Measurements from ENCODE around the gene NRN1L. TPM values are rescaled to one million over a fixed set of nuclear protein-coding genes. Genes with fewer than 3 reads are reported as not detected.

The NRN1L gene
- total and polyA plus RNA-seq, 12 donors: 0.72 to 28.2 (median 1.3) TPM; not detected in 2

DNA sequence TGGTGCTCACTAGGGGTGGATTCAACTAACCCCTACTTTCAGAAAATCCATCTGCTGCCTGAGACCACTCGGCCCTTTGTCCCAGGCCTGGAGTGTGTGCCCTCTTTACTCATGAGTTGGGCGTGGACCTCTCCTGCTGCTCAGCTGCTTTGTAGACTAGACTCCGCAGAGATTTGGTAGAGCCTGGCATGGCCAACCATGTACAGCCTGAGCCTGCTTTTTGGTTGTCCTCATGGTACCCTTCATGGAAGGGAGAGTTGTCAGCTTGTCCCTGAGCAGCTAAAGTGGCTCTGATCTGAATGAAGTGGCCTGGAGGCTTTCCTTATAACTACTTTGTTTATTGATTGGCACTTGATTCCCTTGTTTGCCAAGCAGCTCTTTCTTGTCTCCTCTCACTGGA lies 10.3 kb upstream of the NRN1L start:
- no peak for DNase-seq
- no peak overlapping the region for H3K27ac ChIP-seq
- H3K4me1 ChIP-seq (replicated peaks in 1 of 2): peaks cover 10 to 18% of the 10 kb centered on the region in 2 donors
- H3K4me3 ChIP-seq: peak overlapping the region in 1 of 4 donors; percentile 97
- H3K36me3 ChIP-seq (replicated peaks in 1 of 2): peaks cover 0 to 48% of the 10 kb centered on the region in 2 donors
- H3K9me3 ChIP-seq (replicated peaks in 1 of 3): no peaks in the 10 kb centered on the region
- 56 to 87% (median 79%) methylated on average over 3 of the region's 3 CpGs for WGBS, 4 donors
- TF ChIP-seq POLR2A (IDR thresholded peaks at IDR 0.05): no peak
- TF ChIP-seq, protein P1, sequence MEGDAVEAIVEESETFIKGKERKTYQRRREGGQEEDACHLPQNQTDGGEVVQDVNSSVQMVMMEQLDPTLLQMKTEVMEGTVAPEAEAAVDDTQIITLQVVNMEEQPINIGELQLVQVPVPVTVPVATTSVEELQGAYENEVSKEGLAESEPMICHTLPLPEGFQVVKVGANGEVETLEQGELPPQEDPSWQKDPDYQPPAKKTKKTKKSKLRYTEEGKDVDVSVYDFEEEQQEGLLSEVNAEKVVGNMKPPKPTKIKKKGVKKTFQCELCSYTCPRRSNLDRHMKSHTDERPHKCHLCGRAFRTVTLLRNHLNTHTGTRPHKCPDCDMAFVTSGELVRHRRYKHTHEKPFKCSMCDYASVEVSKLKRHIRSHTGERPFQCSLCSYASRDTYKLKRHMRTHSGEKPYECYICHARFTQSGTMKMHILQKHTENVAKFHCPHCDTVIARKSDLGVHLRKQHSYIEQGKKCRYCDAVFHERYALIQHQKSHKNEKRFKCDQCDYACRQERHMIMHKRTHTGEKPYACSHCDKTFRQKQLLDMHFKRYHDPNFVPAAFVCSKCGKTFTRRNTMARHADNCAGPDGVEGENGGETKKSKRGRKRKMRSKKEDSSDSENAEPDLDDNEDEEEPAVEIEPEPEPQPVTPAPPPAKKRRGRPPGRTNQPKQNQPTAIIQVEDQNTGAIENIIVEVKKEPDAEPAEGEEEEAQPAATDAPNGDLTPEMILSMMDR (IDR thresholded peaks at IDR 0.05): no peak
- intact Hi-C loops (cut with DNase I): no loop called here
- H3K27me3 ChIP-seq: no peaks in the 10 kb centered on the region

DNA sequence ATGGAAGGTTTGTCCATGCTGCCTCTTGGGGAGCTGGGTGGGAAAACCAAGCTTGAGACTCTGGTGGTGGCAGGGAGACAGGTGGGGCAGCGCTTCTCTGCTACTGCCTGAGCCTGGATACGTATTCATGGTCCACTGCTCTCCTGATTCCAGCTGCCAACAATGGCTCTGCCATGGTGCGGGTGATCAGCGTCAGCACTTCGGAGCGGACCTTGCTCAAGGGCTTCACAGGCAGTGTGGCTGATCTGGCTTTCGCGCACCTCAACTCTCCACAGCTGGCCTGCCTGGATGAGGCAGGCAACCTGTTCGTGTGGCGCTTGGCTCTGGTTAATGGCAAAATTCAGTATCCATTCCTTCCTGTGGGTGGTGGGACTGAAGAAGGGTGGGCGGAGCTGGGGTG lies 7.6 kb upstream of the NRN1L start:
- H3K27ac ChIP-seq: no peak overlapping the region
- DNase-seq: no peak
- H3K36me3 ChIP-seq (replicated peaks in 1 of 2): peaks cover 0 to 59% of the 10 kb centered on the region in 2 donors
- TF ChIP-seq, protein P1 (IDR thresholded peaks at IDR 0.05): no peak
- no peak for TF ChIP-seq POLR2A (IDR thresholded peaks at IDR 0.05)
- intact Hi-C loops (cut with DNase I): no loop called here
- H3K9me3 ChIP-seq (replicated peaks in 1 of 3): no peaks in the 10 kb centered on the region
- peaks cover 14 to 29% of the 10 kb centered on the region in 2 donors for H3K4me1 ChIP-seq (replicated peaks in 1 of 2)
- no peaks in the 10 kb centered on the region for H3K27me3 ChIP-seq
- H3K4me3 ChIP-seq: no peak overlapping the region
- WGBS, 4 donors: 91 to 97% (median 94%) methylated on average over 7 to 11 of the region's 11 CpGs

DNA sequence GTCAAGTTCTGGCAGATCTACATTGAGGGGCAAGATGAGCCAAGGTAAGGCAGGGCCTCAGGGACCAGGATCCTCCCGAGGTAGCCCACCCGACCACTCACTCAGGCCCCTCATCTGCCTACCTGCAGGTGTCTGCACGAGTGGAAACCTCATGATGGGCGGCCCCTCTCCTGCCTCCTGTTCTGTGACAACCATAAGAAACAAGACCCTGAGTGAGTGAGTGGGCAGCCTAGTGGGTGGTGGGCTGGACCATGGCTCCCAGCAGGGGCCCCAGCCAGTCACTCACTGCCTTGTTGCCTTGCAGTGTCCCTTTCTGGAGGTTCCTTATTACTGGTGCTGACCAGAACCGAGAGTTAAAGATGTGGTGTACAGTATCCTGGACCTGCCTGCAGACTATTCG lies 6.5 kb upstream of the NRN1L start:
- TF ChIP-seq POLR2A (IDR thresholded peaks at IDR 0.05): no peak
- TF ChIP-seq, protein P1 (IDR thresholded peaks at IDR 0.05): no peak
- no peak overlapping the region for H3K4me3 ChIP-seq
- H3K27me3 ChIP-seq: no peaks in the 10 kb centered on the region
- no peaks in the 10 kb centered on the region for H3K9me3 ChIP-seq (replicated peaks in 1 of 3)
- peaks cover 16 to 32% of the 10 kb centered on the region in 2 donors for H3K4me1 ChIP-seq (replicated peaks in 1 of 2)
- peaks cover 0 to 70% of the 10 kb centered on the region in 2 donors for H3K36me3 ChIP-seq (replicated peaks in 1 of 2)
- DNase-seq: no peak
- intact Hi-C loops (cut with DNase I): no loop called here
- 82 to 90% (median 87%) methylated on average over 3 to 6 of the region's 6 CpGs for WGBS, 4 donors
- no peak overlapping the region for H3K27ac ChIP-seq

DNA sequence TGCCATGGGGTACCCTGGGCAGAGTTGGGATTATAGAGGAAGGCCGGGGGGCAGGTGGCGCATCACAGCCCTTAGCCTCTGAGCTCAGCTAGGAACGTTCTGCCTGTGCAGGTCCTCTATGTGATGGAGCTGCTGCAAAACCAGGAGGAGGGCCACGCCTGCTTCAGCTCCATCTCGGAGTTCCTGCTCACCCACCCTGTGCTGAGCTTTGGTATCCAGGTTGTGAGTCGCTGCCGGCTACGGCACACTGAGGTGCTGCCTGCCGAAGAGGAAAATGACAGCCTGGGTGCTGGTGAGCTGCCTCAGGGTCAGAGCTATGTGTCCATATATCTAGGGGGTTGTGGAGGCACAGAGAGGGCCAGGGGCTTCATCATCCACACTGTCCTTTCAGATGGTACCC lies 5.8 kb upstream of the NRN1L start:
- DNase-seq: no peak
- Histone ChIP-seq H3K4me1 (replicated peaks in 1 of 2) (peaks cover 12 to 34% of the 10 kb centered on the region in 2 donors), H3K9me3 (replicated peaks in 1 of 3) (no peaks in the 10 kb centered on the region), H3K36me3 (replicated peaks in 1 of 2) (peaks cover 0 to 77% of the 10 kb centered on the region in 2 donors), H3K27ac (no peak overlapping the region), H3K27me3 (no peaks in the 10 kb centered on the region), H3K4me3 (no peak overlapping the region)
- TF ChIP-seq POLR2A (IDR thresholded peaks at IDR 0.05): no peak
- TF ChIP-seq, protein P1 (IDR thresholded peaks at IDR 0.05): no peak
- 92 to 95% (median 93%) methylated on average over 5 to 9 of the region's 9 CpGs for WGBS, 4 donors
- intact Hi-C loops (cut with DNase I): no loop called here

All from adrenal gland (tissue), 12 donors.